Astrocyte (in vitro differentiated cells and primary cell): ENCODE measurements around the gene PRKCH. TPM values are rescaled to one million over a fixed set of nuclear protein-coding genes. Genes with fewer than 3 reads are reported as not detected.

Experiments
- DNase-seq: peaks from one replicate; pipeline ENCODE4 v3.0.0-alpha.2; 2010; ENCODE audit warnings: low read depth
- FAIRE-seq: peaks from 2 replicates; lab custom pipeline; 2011; peaks lifted over from hg19 to GRCh38; lab: Jason Lieb, UNC
- H2AFZ ChIP-seq: 2 replicates; pipeline ENCODE4 v1.6.0; 2012; ENCODE audit warnings: low read depth, low read length, inconsistent platforms
- H3K27ac ChIP-seq: 2 replicates; pipeline ENCODE4 v1.5.1; 2011; ENCODE audit warnings: low read depth, low read length, inconsistent platforms
- H3K27me3 ChIP-seq: 2 replicates; pipeline ENCODE4 v1.6.0; 2011; ENCODE audit warnings: low read length, inconsistent platforms; ENCODE audit not compliant: insufficient read depth
- H3K36me3 ChIP-seq: 2 replicates; pipeline ENCODE4 v1.5.1; 2011; ENCODE audit warnings: low read length, inconsistent platforms; ENCODE audit not compliant: insufficient read depth
- H3K4me1 ChIP-seq: 2 replicates; pipeline ENCODE4 v1.5.1; 2011; ENCODE audit warnings: low read length, inconsistent platforms; ENCODE audit not compliant: insufficient read depth
- H3K4me2 ChIP-seq: 2 replicates; pipeline ENCODE4 v1.6.0; 2012; ENCODE audit warnings: low read length, inconsistent platforms
- H3K4me3 ChIP-seq: 2 replicates; pipeline ENCODE4 v1.5.1; 2011; ENCODE audit warnings: low read depth, mild to moderate bottlenecking, low read length, inconsistent platforms; ENCODE audit not compliant: insufficient read depth
- H3K79me2 ChIP-seq: 2 replicates; pipeline ENCODE4 v1.6.0; 2012; ENCODE audit warnings: mild to moderate bottlenecking, low read length, inconsistent platforms; ENCODE audit not compliant: insufficient read depth
- H3K9ac ChIP-seq: 2 replicates; pipeline ENCODE4 v1.6.0; 2012; ENCODE audit warnings: mild to moderate bottlenecking, low read length, inconsistent platforms
- H3K9me3 ChIP-seq: 2 replicates; pipeline ENCODE4 v1.5.1; 2012; ENCODE audit warnings: low read depth, mild to moderate bottlenecking, low read length, inconsistent platforms; ENCODE audit not compliant: insufficient read depth
- H4K20me1 ChIP-seq: 2 replicates; pipeline ENCODE4 v1.6.0; 2012; ENCODE audit warnings: low read length, inconsistent platforms; ENCODE audit not compliant: insufficient read depth
- H3K27ac Mint-ChIP-seq: one replicate; pipeline ENCODE4 v1.8.0; 2021; ENCODE audit warnings: mild to moderate bottlenecking, mixed read lengths; ENCODE audit not compliant: unreplicated experiment
- H3K27me3 Mint-ChIP-seq: one replicate; pipeline ENCODE4 v1.8.0; 2021; ENCODE audit warnings: low read depth, mixed read lengths; ENCODE audit not compliant: unreplicated experiment
- H3K36me3 Mint-ChIP-seq: one replicate; pipeline ENCODE4 v1.8.0; 2021; ENCODE audit warnings: low read depth, mixed read lengths; ENCODE audit not compliant: unreplicated experiment
- H3K4me1 Mint-ChIP-seq: one replicate; pipeline ENCODE4 v1.8.0; 2021; ENCODE audit warnings: low read depth, mixed read lengths; ENCODE audit not compliant: unreplicated experiment
- H3K4me3 Mint-ChIP-seq: one replicate; pipeline ENCODE4 v1.8.0; 2021; ENCODE audit warnings: mild to moderate bottlenecking, moderate library complexity, mixed read lengths; ENCODE audit not compliant: unreplicated experiment
- H3K9me3 Mint-ChIP-seq: one replicate; pipeline ENCODE4 v1.8.0; 2021; ENCODE audit warnings: mild to moderate bottlenecking, mixed read lengths; ENCODE audit not compliant: unreplicated experiment
- EZH2 ChIP-seq: IDR thresholded peaks from 2 replicates; pipeline ENCODE4 v1.6.1; 2012; ENCODE audit warnings: mild to moderate bottlenecking, low read length, inconsistent platforms; ENCODE audit not compliant: insufficient read depth
- total RNA-seq: library from RNA; stranded (reverse); gene quantifications from 2 replicates; pipeline ENCODE4 v1.2.1, GENCODE V29; 2021
- TF ChIP-seq, protein P1 (sequence below): IDR thresholded peaks from 2 replicates; pipeline ENCODE4 v1.5.1; 2011; ENCODE audit warnings: low read depth, mild to moderate bottlenecking, inconsistent platforms, low read length, moderate library complexity; ENCODE audit not compliant: insufficient read depth

The PRKCH gene
- total RNA-seq, 1 donor from 2014 or later = 6.0 TPM

DNA sequence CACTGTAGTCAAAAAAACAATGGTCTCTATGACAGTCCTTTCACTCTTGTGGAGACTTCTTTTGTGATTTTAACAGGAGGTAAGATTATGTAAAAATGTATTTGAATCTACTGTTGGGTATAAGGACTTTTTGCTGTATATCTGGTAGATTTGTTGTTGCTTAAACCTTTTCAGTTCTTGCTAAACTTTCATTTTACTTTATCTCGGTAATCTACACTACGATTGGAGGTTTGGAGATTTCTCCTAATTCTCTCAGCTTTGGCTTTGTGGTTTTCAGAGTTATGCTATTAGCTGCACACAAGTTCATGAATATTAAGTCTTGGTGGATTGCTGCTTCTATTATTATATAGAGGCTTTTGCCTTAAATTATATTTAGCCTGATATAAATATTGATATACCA lies 257.4 kb downstream of the PRKCH start:
- Mint-ChIP-seq H3K27me3 (no peaks in the 10 kb centered on the region), H3K36me3 (no peaks in the 10 kb centered on the region), H3K9me3 (no peaks in the 10 kb centered on the region), H3K27ac (no peak overlapping the region), H3K4me3 (no peak overlapping the region), H3K4me1 (peaks cover 60% of the 10 kb centered on the region)
- Histone ChIP-seq H4K20me1 (no peaks in the 10 kb centered on the region), H3K4me2 (no peak overlapping the region), H3K27me3 (no peaks in the 10 kb centered on the region), H3K4me1 (peaks cover 16% of the 10 kb centered on the region), H3K9ac (no peak overlapping the region), H3K27ac (no peak overlapping the region), H3K36me3 (no peaks in the 10 kb centered on the region), H2AFZ (no peak overlapping the region), H3K9me3 (no peaks in the 10 kb centered on the region), H3K4me3 (no peak overlapping the region), H3K79me2 (no peaks in the 10 kb centered on the region)
- FAIRE-seq (no peak), DNase-seq (peak; percentile 64)
- no peak for TF ChIP-seq EZH2
- TF ChIP-seq, protein P1, sequence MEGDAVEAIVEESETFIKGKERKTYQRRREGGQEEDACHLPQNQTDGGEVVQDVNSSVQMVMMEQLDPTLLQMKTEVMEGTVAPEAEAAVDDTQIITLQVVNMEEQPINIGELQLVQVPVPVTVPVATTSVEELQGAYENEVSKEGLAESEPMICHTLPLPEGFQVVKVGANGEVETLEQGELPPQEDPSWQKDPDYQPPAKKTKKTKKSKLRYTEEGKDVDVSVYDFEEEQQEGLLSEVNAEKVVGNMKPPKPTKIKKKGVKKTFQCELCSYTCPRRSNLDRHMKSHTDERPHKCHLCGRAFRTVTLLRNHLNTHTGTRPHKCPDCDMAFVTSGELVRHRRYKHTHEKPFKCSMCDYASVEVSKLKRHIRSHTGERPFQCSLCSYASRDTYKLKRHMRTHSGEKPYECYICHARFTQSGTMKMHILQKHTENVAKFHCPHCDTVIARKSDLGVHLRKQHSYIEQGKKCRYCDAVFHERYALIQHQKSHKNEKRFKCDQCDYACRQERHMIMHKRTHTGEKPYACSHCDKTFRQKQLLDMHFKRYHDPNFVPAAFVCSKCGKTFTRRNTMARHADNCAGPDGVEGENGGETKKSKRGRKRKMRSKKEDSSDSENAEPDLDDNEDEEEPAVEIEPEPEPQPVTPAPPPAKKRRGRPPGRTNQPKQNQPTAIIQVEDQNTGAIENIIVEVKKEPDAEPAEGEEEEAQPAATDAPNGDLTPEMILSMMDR = no peak

DNA sequence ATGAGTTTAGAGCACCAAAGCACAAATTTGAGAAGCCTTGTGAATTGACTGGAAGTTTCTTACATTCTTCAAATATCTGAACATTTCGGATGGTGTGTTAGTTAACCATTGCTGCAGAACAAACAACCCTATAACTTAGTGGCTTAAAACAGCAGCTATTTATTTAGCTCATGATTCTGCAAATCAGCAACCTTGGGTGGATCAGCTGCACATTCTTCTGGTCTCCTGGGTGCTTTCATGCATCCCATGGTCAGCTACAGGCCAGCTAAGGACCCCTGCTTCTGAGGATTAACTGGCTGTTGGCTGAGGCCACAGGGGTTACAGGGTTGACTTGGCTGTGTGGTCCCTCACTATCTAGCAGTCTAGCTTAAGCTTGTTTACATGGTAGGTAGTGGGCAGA lies 260.0 kb downstream of the PRKCH start:
- DNase-seq = no peak
- no peak overlapping the region for H3K27ac ChIP-seq

More for the DNA sequence above, 260.0 kb downstream of the PRKCH start:
- Histone ChIP-seq H3K9ac (no peak overlapping the region), H3K9me3 (no peaks in the 10 kb centered on the region), H3K79me2 (no peaks in the 10 kb centered on the region), H3K36me3 (no peaks in the 10 kb centered on the region), H3K4me2 (no peak overlapping the region), H3K4me3 (no peak overlapping the region), H2AFZ (no peak overlapping the region), H4K20me1 (no peaks in the 10 kb centered on the region), H3K4me1 (peaks cover 23% of the 10 kb centered on the region), H3K27me3 (no peaks in the 10 kb centered on the region)
- Mint-ChIP-seq H3K27ac (no peak overlapping the region), H3K9me3 (no peaks in the 10 kb centered on the region), H3K4me3 (no peak overlapping the region), H3K4me1 (peaks cover 55% of the 10 kb centered on the region), H3K27me3 (no peaks in the 10 kb centered on the region), H3K36me3 (no peaks in the 10 kb centered on the region)
- no peak for TF ChIP-seq EZH2
- TF ChIP-seq, protein P1 = no peak
- no peak for FAIRE-seq
